SU-DHL-6 (cell line): ENCODE results near the gene TSTD1.

Experiments
- H2AFZ ChIP-seq: fragments of 200-600 bp; sonication (generic); 2 replicates; pipeline ENCODE4 v1.6.1; 2014; ENCODE audit warnings: low read depth, mild to moderate bottlenecking, moderate library complexity, mixed read lengths, antibody characterized with exemption, low read length; ENCODE audit not compliant: severe bottlenecking
- H3F3A ChIP-seq: fragments of 200-600 bp; shearing (Covaris generic); 2 replicates; pipeline ENCODE4 v1.6.0; 2016; ENCODE audit warnings: antibody characterized with exemption, mild to moderate bottlenecking; ENCODE audit not compliant: insufficient read depth
- H3K27ac ChIP-seq: fragments of 200-600 bp; sonication (generic); 2 replicates; pipeline ENCODE4 v1.5.1; 2016; ENCODE audit warnings: low read depth, mild to moderate bottlenecking, low read length, moderate library complexity, mixed read lengths
- H3K27me3 ChIP-seq: fragments of 200-600 bp; sonication (generic), shearing (Covaris generic); 2 replicates; pipeline ENCODE4 v1.6.0; 2014; ENCODE audit warnings: mild to moderate bottlenecking, low read length
- H3K36me3 ChIP-seq: fragments of 200-600 bp; sonication (generic); 2 replicates; pipeline ENCODE4 v1.6.1; 2014; ENCODE audit warnings: mild to moderate bottlenecking, low read length, mixed read lengths
- H3K4me2 ChIP-seq: fragments of 300-600, 200-600 bp; shearing (Covaris generic), sonication (generic); 2 replicates; pipeline ENCODE4 v1.6.0; 2014; ENCODE audit warnings: low read length, low read depth, mild to moderate bottlenecking; ENCODE audit not compliant: poor library complexity, severe bottlenecking
- H3K4me3 ChIP-seq: fragments of 200-600 bp; sonication (generic); 2 replicates; pipeline ENCODE4 v1.5.1; 2014; ENCODE audit warnings: antibody characterized with exemption, low read length, mild to moderate bottlenecking, mixed read lengths; ENCODE audit not compliant: insufficient read depth, poor library complexity, severe bottlenecking
- H3K79me2 ChIP-seq: fragments of 200-600 bp; sonication (generic); 2 replicates; pipeline ENCODE4 v1.6.1; 2014; ENCODE audit warnings: mild to moderate bottlenecking, low read length, moderate library complexity; ENCODE audit not compliant: insufficient read depth
- H3K9ac ChIP-seq: fragments of 200-600 bp; sonication (generic); 2 replicates; pipeline ENCODE4 v1.7.0; 2014; ENCODE audit warnings: mild to moderate bottlenecking, low read length
- H3K9me2 ChIP-seq: fragments of 200-600 bp; sonication (generic); replicated peaks from 2 replicates; pipeline ENCODE4 v1.6.1; 2014; ENCODE audit warnings: low read length; ENCODE audit not compliant: insufficient read depth
- H3K9me3 ChIP-seq: fragments of 200-600 bp; sonication (generic); 2 replicates; pipeline ENCODE4 v1.6.1; 2014; ENCODE audit warnings: low read length, mixed read lengths; ENCODE audit not compliant: insufficient read depth
- H4K20me1 ChIP-seq: fragments of 200-600 bp; sonication (generic); 2 replicates; pipeline ENCODE4 v1.6.1; 2014; ENCODE audit warnings: low read depth, mild to moderate bottlenecking, antibody characterized with exemption, low read length, moderate library complexity, mixed read lengths
- CTCF ChIP-seq: fragments of 200-600 bp; sonication (generic); IDR thresholded peaks from one replicate; pipeline ENCODE4 v1.5.1; 2017; ENCODE audit warnings: antibody characterized with exemption, mild to moderate bottlenecking, low read length, moderate library complexity; ENCODE audit not compliant: insufficient read depth, poor library complexity, severe bottlenecking
- EZH2phosphoT487 ChIP-seq: fragments of 200-600 bp; sonication (generic), shearing (Covaris generic); conservative IDR thresholded peaks from 2 replicates; pipeline ENCODE4 v1.6.1; 2018; ENCODE audit warnings: mild to moderate bottlenecking, antibody characterized with exemption, low read length, moderate library complexity, mixed read lengths

Gene TSTD1

GRCh38 chr1:161008869-161009510 is 29.8 kb downstream of the TSTD1 start:
- H2AFZ ChIP-seq: no peak overlapping the region
- no peak overlapping the region for H3K9ac ChIP-seq
- no peak overlapping the region for H3K4me3 ChIP-seq
- no peaks in the 10 kb centered on the region for H3K27me3 ChIP-seq
- H3K9me3 ChIP-seq: no peaks in the 10 kb centered on the region
- no peaks in the 10 kb centered on the region for H3K36me3 ChIP-seq
- H3K27ac ChIP-seq: no peak overlapping the region
- no peaks in the 10 kb centered on the region; the same call in 1 of the 2 replicates for H3K79me2 ChIP-seq
- H3F3A ChIP-seq: no peaks in the 10 kb centered on the region
- H3K9me2 ChIP-seq: no peaks in the 10 kb centered on the region
- no peak overlapping the region for H3K4me2 ChIP-seq
- H4K20me1 ChIP-seq: no peaks in the 10 kb centered on the region
- TF ChIP-seq CTCF: no peak
- TF ChIP-seq EZH2phosphoT487: no peak

GRCh38 chr1:161007369-161007768 is 31.4 kb downstream of the TSTD1 start:
- Histone ChIP-seq H4K20me1 (no peaks in the 10 kb centered on the region), H2AFZ (no peak overlapping the region), H3K27me3 (no peaks in the 10 kb centered on the region), H3K4me3 (no peak overlapping the region), H3K27ac (no peak overlapping the region), H3K9ac (no peak overlapping the region), H3K9me3 (no peaks in the 10 kb centered on the region), H3K9me2 (no peaks in the 10 kb centered on the region), H3F3A (no peaks in the 10 kb centered on the region), H3K79me2 (no peaks in the 10 kb centered on the region; the same call in 1 of the 2 replicates), H3K36me3 (no peaks in the 10 kb centered on the region), H3K4me2 (no peak overlapping the region)
- no peak for TF ChIP-seq EZH2phosphoT487
- no peak for TF ChIP-seq CTCF

DNA sequence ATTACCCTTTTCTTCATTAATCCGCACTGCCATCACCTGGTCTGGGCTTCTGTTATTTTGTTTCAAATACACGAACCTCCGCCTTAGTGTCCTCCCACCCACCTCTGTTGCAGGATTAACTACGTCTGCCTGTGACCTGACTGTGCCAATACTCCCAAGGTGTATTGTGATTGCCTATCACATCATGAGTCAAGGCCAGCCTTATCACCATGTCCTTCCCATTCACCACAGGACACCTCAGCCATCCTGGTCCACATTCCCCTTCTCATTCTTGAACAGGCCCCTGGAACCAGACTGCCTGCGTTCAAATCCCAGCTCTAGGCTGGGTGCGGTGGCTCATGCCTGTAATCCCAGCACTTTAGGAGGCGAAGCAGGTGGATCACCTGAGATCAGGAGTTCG is 32.2 kb downstream of the TSTD1 start:
- no peak overlapping the region for H3K9ac ChIP-seq
- no peaks in the 10 kb centered on the region for H3K9me3 ChIP-seq
- H2AFZ ChIP-seq: no peak overlapping the region
- H3K27me3 ChIP-seq: no peaks in the 10 kb centered on the region
- no peaks in the 10 kb centered on the region; the same call in 1 of the 2 replicates for H3K79me2 ChIP-seq
- no peaks in the 10 kb centered on the region for H3K9me2 ChIP-seq
- no peaks in the 10 kb centered on the region for H3F3A ChIP-seq
- H3K27ac ChIP-seq: no peak overlapping the region
- H3K4me2 ChIP-seq: no peak overlapping the region
- no peak overlapping the region for H3K4me3 ChIP-seq
- no peaks in the 10 kb centered on the region for H3K36me3 ChIP-seq
- H4K20me1 ChIP-seq: no peaks in the 10 kb centered on the region
- TF ChIP-seq EZH2phosphoT487 (no peak), CTCF (no peak)

DNA sequence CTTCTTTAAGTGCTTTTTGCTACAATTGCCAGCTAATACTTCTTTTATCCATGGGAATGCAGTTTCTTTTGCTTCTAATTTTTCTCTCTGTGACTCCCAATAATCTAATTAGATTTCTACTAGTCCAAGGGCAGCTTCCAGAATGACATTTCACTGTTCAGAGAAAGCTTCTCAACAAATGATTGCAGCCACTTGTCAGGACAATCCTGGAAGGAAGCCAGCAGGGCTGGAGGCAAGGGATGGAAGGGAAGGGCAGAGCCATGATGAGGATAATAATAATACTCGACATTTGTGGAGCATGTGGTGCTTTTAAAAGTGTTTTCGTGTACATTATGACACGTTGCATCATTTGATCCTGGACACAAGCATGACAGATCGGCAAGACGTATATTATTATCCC is 37.2 kb downstream of the TSTD1 start:
- Histone ChIP-seq H3K79me2 (no peaks in the 10 kb centered on the region), H3K4me3 (no peak overlapping the region), H4K20me1 (no peaks in the 10 kb centered on the region), H3K27ac (no peak overlapping the region), H3K9me2 (no peaks in the 10 kb centered on the region), H2AFZ (no peak overlapping the region), H3K36me3 (no peaks in the 10 kb centered on the region), H3F3A (no peaks in the 10 kb centered on the region), H3K27me3 (no peaks in the 10 kb centered on the region), H3K9me3 (no peaks in the 10 kb centered on the region), H3K9ac (no peak overlapping the region), H3K4me2 (no peak overlapping the region)
- TF ChIP-seq EZH2phosphoT487 (no peak), CTCF (no peak)
